AG09309 (cell line): Measurements from ENCODE around the gene RGP1.

Experiments
- DNase-seq: peaks from one replicate; pipeline ENCODE4 v3.0.0-alpha.2; 2010; ENCODE audit warnings: low read depth
- H3K4me3 ChIP-seq: 2 replicates; pipeline ENCODE4 v1.5.1; 2011; ENCODE audit warnings: mild to moderate bottlenecking, low read depth, low read length, moderate library complexity; ENCODE audit not compliant: control insufficient read depth
- CTCF ChIP-seq: IDR thresholded peaks from 2 replicates; pipeline ENCODE4 v1.5.1; 2011; ENCODE audit warnings: mild to moderate bottlenecking, low read depth, low read length, inconsistent platforms; ENCODE audit not compliant: insufficient read depth, control insufficient read depth; ENCODE audit errors: missing control alignments

The RGP1 gene

GRCh38 chr9:35713578-35713977 lies 35.5 kb upstream of the RGP1 start:
- DNase-seq = no peak
- TF ChIP-seq CTCF = no peak
- H3K4me3 ChIP-seq = no peak overlapping the region

DNA sequence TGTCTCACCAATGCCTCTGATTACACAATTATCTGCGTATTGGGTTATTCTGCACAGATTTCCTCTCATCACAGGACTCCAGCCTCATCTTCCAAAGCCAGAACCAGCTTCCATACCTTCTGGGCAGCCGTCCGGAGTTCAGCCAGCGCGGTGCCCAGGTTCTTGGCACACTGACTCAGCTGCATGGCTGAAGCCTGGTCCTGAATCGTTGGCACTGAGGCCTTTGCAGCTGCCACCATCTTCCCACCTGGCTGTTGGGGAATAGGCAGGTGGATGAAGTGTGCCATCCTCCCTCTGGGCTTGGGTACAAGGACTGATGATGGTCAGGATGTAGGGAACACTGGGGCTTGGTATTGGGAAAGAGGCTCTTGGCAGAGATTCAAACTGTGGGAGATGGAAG lies 35.0 kb upstream of the RGP1 start:
- no peak for TF ChIP-seq CTCF
- no peak for DNase-seq
- no peak overlapping the region for H3K4me3 ChIP-seq

DNA sequence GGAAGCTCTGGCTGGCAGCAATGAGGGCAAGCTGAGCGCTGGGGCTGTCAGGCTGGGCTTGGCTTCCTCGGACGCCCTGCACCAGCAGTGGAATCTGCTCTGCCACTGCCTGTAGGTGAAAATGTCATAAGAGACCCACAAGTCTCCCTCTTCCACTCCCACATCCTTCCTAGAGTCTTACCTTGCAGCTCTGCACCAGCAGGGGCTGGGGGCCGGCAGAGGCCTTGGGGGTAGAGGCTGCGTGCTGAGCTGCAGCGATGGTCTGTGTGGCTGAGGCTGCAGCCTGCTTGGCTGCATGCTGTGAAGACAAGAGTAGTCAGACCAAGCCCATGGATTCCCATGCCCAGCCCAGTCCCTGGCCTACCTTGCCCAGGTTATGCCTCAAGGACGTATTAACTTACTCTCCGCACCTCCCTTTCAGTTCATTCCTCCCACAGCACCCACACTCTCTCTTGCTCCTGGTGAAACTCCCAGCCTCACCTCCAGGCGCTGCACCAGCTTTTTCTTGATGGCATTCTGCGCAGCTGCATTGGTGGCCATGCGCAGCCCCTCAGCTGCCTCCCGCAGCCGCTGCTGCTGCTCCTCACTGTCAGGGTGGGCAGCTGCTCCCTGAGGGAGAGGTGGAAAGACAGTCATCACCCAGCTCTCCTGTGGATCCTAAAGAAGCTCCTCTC lies 34.4 kb upstream of the RGP1 start:
- no peak for TF ChIP-seq CTCF
- H3K4me3 ChIP-seq = no peak overlapping the region
- no peak for DNase-seq

GRCh38 chr9:35716230-35716629 lies 32.9 kb upstream of the RGP1 start:
- no peak for DNase-seq
- TF ChIP-seq CTCF = no peak
- H3K4me3 ChIP-seq = no peak overlapping the region

DNA sequence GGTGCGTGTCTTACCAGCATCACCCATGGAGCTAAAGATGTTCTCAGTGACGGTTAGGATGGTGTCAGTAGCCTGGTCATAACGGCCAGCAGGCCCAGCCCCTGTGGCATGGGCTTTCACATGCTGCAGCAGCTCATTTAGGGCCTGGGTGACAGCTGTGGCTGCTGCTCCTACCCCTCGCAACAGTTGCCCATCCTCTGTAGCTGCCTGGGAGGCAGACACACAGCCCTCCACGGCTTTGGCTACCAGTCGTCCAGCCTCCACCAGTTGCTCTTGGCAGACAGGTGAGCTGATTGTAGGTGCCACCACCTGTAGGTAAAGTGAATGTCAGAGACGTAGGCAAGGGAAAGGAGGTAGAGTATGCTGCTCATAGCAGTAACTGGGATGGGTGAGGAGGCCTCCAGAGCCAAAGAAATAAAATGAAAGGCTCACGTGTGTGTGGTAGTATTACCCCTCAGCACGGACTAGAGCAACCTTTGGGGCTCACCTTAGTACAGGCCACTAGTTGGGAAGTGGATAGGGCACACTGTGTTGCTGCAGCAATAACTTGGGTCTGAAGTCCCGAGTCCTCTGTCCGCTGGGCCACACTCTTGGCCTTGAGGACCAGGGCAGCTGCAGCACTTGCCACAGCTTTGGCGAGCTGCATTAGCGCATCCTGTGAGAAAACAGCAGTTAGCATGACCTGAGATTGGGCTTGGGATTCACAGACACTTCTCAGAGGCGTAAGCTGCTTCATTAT lies 31.8 kb upstream of the RGP1 start:
- H3K4me3 ChIP-seq = no peak overlapping the region
- TF ChIP-seq CTCF = no peak

GRCh38 chr9:35718721-35719511 lies 30.2 kb upstream of the RGP1 start:
- no peak for TF ChIP-seq CTCF
- H3K4me3 ChIP-seq = no peak overlapping the region
- no peak for DNase-seq

More for the DNA sequence above, 31.8 kb upstream of the RGP1 start:
- DNase-seq = no peak
